ENCODE results near the gene FAM78B. TPM values are rescaled to one million over a fixed set of nuclear protein-coding genes. Genes with fewer than 3 reads are reported as not detected.

Gene FAM78B
- total RNA-seq, 1 donor from 2014 or later = 1.9 TPM

DNA sequence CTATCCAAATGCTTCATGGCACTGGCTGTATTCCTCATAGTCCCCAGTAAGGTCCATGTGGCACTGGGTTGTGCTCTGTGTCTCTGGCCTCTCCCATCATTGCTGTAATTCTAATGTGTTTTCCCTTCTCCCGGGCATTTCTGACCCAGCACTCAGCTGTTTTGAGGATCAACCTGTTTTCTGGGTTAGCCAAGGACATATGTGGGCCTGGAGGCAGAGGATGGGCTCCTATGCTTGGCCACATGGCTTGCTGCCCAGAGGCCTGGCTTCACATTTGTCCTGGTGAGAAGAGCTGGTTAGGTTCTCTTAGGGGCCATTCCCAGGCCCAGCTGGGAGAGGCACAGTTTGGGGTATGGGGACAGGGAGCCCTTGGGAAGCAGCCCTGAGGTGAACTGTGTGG, 103.1 kb downstream of the FAM78B start:
- H3K4me1 Mint-ChIP-seq = no peaks in the 10 kb centered on the region
- no peaks in the 10 kb centered on the region for H3K36me3 Mint-ChIP-seq (ENCODE audit: low read depth)
- intact Hi-C loops (cut with micrococcal nuclease) = no loop called here
- no peak overlapping the region for H3K27ac Mint-ChIP-seq
- H3K9me3 Mint-ChIP-seq = no peaks in the 10 kb centered on the region
- no peak for DNase-seq
- H3K4me3 Mint-ChIP-seq = no peak overlapping the region
- no peaks in the 10 kb centered on the region for H3K27me3 Mint-ChIP-seq

DNA sequence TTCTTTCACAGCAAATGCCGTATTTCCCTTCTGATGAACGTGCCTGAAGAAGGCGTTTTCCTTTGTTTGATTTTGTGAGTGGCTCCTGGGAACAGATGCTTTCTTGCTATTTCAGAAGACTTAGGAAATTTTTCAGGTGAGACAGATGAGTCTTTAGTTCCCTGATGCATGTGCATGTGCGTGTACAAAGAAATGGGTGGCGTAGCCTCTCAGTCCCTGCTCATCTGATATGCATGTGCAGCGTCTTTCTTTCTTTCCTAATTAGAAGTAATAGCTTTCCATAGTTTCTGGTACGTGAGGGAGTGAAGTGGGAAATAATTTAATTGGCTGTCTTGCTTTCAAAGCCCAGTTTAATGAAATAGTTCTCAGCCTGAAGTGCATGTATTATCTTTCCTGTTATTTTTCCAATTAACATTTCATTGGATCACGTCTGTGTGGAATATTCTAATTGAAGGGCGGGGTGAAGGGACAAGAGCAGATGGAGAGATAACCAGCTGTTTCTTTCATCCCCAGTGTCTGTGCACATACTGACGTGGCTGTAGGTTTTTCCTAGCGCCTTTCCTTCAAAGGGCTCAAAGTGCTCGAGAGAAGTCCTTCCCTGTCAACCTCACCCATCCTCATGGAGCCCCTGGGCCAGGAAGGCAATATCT, 104.3 kb downstream of the FAM78B start:
- Mint-ChIP-seq H3K4me3 (no peak overlapping the region), H3K9me3 (no peaks in the 10 kb centered on the region), H3K27ac (no peak overlapping the region), H3K27me3 (no peaks in the 10 kb centered on the region), H3K36me3 (ENCODE audit: low read depth) (no peaks in the 10 kb centered on the region), H3K4me1 (no peaks in the 10 kb centered on the region)
- no peak for DNase-seq
- intact Hi-C loops (cut with micrococcal nuclease) = no loop called here

DNA sequence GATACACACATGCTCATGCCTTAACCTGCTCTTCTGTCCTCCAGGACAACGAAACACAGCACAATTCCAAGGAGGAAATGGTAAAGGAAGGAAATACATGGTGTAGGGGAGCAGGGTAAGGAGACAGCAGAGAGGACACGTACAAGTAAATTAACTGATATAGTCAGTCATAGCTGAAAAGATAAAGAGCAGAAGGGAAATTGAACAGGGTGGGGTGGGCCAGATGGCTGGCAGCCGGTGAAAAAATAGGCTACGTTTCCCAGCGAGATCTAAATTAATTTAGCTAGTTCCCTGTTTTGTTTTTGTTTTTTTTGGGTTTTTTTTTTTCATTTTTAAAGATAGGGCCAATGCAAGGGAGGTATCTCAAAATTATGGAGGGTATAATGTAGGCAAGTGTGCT, 109.2 kb downstream of the FAM78B start:
- peaks cover 13% of the 10 kb centered on the region for H3K27me3 Mint-ChIP-seq
- H3K4me3 Mint-ChIP-seq = no peak overlapping the region
- no peaks in the 10 kb centered on the region for H3K9me3 Mint-ChIP-seq
- no peak for DNase-seq
- no peak overlapping the region for H3K27ac Mint-ChIP-seq
- intact Hi-C loops (cut with micrococcal nuclease) = no loop called here
- no peaks in the 10 kb centered on the region for H3K36me3 Mint-ChIP-seq (ENCODE audit: low read depth)
- no peaks in the 10 kb centered on the region for H3K4me1 Mint-ChIP-seq

DNA sequence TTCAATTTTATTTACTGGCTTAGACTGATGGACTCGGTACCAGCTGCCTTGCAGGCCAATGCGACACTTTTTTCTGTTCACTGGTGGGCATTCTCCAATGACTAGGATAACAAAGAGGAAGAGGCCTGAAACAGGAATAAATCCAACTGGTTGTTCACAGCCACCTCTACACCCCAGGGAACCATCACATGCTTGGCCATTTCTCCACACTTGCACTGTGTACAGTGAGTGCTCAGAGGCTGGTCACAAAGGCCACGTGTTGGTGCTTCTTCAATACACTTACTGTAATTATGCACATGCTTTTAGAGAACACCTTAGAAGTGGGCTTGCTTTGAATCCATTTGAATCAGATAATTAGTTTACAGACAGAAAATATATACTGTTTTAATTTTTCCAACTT, 113.4 kb downstream of the FAM78B start:
- Mint-ChIP-seq H3K36me3 (ENCODE audit: low read depth) (no peaks in the 10 kb centered on the region), H3K4me1 (no peaks in the 10 kb centered on the region), H3K27ac (no peak overlapping the region), H3K4me3 (no peak overlapping the region), H3K27me3 (peaks cover 13% of the 10 kb centered on the region), H3K9me3 (no peaks in the 10 kb centered on the region)
- intact Hi-C loops (cut with micrococcal nuclease) = no loop called here
- DNase-seq = no peak

GRCh38 chr1:166040202-166040997, 126.4 kb downstream of the FAM78B start:
- no peaks in the 10 kb centered on the region for H3K36me3 Mint-ChIP-seq (ENCODE audit: low read depth)
- H3K4me3 Mint-ChIP-seq = no peak overlapping the region
- H3K9me3 Mint-ChIP-seq = no peaks in the 10 kb centered on the region
- H3K27ac Mint-ChIP-seq = no peak overlapping the region
- H3K4me1 Mint-ChIP-seq = no peaks in the 10 kb centered on the region
- H3K27me3 Mint-ChIP-seq = peaks cover 4% of the 10 kb centered on the region
- DNase-seq = no peak
- intact Hi-C loops (cut with micrococcal nuclease) = no loop called here

DNA sequence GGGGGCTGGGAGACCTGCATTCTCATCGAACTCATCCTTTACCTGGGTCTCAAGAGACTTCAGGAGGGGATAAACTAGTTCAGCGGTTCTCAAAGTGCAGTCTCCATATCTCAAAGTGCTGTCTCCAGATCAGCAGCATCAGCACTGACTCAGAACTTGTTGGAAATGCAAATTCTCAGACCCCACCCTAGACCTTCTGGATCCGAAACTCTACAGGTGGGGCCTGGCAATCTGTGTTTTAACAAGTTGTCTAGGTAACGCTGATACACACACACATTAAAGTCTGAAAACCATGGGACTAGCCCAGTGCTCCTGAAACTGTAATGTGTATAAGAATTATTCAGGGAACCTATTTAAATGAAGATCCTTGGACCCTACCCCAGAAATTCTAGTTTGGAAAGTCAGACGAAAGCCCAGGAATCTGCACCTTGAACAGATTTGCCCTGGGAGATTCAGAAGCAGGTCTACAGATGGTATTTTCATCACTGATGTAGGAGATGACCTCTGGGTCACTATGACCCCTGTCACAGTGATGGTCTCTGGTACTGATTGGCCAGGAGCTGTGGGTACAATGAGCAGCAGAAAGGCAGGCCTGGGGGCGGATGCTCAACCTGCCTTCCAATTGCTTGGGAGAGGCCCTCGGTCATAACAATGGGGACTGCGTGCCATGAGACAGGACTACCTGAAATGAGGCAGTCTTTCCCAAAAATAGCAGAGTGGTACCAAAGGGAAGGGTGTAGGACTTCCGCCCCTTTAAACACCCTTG, 127.2 kb downstream of the FAM78B start:
- Mint-ChIP-seq H3K4me1 (no peaks in the 10 kb centered on the region), H3K27me3 (peaks cover 7% of the 10 kb centered on the region), H3K27ac (no peak overlapping the region), H3K4me3 (no peak overlapping the region), H3K9me3 (no peaks in the 10 kb centered on the region), H3K36me3 (ENCODE audit: low read depth) (no peaks in the 10 kb centered on the region)
- intact Hi-C loops (cut with micrococcal nuclease) = no loop called here
- no peak for DNase-seq

- DNase-seq = no peak
- Mint-ChIP-seq H3K4me1 (no peaks in the 10 kb centered on the region), H3K27ac (no peak overlapping the region), H3K36me3 (ENCODE audit: low read depth) (no peaks in the 10 kb centered on the region), H3K4me3 (no peak overlapping the region), H3K9me3 (no peaks in the 10 kb centered on the region), H3K27me3 (peaks cover 2% of the 10 kb centered on the region)
- intact Hi-C loops (cut with micrococcal nuclease) = no loop called here
These were observed 130.7 kb downstream of the FAM78B start for GRCh38 chr1:166036092-166036491.

GRCh38 chr1:166032572-166033371, 134.0 kb downstream of the FAM78B start:
- Mint-ChIP-seq H3K4me3 (no peak overlapping the region), H3K9me3 (no peaks in the 10 kb centered on the region), H3K27me3 (peaks cover 2% of the 10 kb centered on the region), H3K4me1 (no peaks in the 10 kb centered on the region), H3K27ac (no peak overlapping the region), H3K36me3 (ENCODE audit: low read depth) (no peaks in the 10 kb centered on the region)
- intact Hi-C loops (cut with micrococcal nuclease) = no loop called here
- no peak for DNase-seq

DNA sequence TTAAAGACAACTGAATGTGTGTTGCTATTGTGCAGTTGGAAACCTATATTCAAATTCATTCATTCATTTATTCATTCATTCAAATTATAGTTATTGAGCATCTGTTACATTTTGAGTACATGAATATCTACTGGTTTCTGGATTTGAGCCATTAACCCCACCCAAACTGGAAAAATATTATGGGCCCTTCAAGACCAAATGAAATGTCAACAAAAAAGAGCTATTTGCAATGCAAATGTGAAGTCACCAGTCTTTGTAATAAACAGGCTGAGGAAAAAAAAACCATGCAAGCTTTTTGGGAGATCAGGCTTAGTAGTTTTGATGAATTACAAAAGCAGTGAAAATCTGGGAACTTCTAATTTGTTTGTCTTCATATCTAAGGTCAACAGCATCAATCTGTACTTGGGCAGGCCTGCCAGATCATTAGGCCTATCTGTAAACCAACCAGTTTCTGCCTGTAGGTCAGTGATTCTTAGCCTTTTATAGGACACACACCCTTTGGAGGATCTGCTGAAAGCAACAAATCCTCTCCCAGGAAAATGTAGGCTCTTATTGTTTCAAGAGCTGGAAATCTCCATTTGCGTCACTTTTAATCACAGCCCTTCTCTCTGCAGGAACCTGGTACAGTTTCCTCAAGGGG, 134.7 kb downstream of the FAM78B start:
- Mint-ChIP-seq H3K9me3 (no peaks in the 10 kb centered on the region), H3K4me1 (no peaks in the 10 kb centered on the region), H3K36me3 (ENCODE audit: low read depth) (no peaks in the 10 kb centered on the region), H3K4me3 (no peak overlapping the region), H3K27me3 (peaks cover 6% of the 10 kb centered on the region), H3K27ac (no peak overlapping the region)
- intact Hi-C loops (cut with micrococcal nuclease) = no loop called here
- DNase-seq = no peak

DNA sequence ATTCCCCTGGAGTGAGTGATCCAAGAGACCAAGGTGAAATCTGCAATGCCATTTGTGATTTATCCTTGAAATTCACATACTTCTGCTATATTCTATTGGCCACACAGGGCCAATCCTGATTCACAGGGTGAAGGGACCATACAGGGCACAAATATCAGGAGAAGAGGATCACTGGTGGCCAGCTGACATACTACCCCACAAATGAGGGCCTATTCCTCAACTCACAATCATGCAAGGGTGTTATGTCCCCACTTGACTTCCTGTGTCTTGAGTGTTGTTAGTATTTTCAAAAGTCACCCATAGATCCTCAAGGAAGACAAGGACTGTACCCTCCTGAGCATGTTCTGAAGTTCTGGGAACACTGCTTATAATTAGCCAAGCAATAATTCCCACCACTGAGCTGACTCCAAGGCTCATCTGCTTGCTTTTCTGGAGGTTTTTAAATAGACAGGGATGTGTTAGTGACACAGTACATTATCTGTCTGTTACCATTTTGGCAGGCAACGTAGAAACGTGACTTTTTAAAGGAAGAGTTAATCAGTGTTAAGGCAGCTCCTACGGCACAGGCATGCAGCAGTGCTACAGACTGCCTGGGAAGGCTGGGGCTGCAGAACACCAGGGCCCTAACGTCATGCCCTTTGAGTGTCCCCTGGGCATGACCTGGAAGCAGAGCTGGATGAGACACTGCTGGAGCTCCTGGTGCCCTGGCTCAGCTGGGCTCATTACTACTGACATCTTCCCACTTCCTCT, 137.4 kb downstream of the FAM78B start:
- Mint-ChIP-seq H3K27ac (no peak overlapping the region), H3K36me3 (ENCODE audit: low read depth) (no peaks in the 10 kb centered on the region), H3K4me3 (no peak overlapping the region), H3K4me1 (no peaks in the 10 kb centered on the region), H3K9me3 (no peaks in the 10 kb centered on the region), H3K27me3 (peaks cover 19% of the 10 kb centered on the region)
- no peak for DNase-seq
- intact Hi-C loops (cut with micrococcal nuclease) = no loop called here

DNA sequence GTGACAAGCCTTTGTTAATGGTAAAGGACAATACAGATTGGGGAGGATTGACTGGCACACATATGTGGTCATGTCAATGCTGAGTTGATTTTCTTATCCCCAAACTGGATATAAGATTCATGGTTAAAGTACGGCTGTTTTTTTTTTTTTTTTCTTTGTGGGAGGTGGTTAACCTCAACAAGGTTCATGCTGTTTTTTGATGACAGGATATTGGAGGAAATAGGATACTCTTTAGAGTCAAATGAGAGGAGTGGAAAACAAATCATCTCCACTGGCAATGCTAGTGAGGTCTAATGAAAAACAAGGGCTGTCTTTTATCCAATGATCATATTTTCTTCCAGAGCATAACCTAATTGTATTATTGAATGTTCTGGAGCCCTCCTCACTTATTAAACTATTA, 140.2 kb downstream of the FAM78B start:
- Mint-ChIP-seq H3K27ac (no peak overlapping the region), H3K9me3 (no peaks in the 10 kb centered on the region), H3K4me1 (no peaks in the 10 kb centered on the region), H3K27me3 (peaks cover 30% of the 10 kb centered on the region), H3K4me3 (no peak overlapping the region), H3K36me3 (ENCODE audit: low read depth) (no peaks in the 10 kb centered on the region)
- DNase-seq = no peak
- intact Hi-C loops (cut with micrococcal nuclease) = no loop called here

GRCh38 chr1:166026143-166026542, 140.7 kb downstream of the FAM78B start:
- DNase-seq = no peak
- Mint-ChIP-seq H3K4me3 (no peak overlapping the region), H3K27me3 (peaks cover 30% of the 10 kb centered on the region), H3K36me3 (ENCODE audit: low read depth) (no peaks in the 10 kb centered on the region), H3K27ac (no peak overlapping the region), H3K4me1 (no peaks in the 10 kb centered on the region), H3K9me3 (no peaks in the 10 kb centered on the region)
- intact Hi-C loops (cut with micrococcal nuclease) = no loop called here

- no peaks in the 10 kb centered on the region for H3K9me3 Mint-ChIP-seq
- no peaks in the 10 kb centered on the region for H3K4me1 Mint-ChIP-seq
- no peak overlapping the region for H3K4me3 Mint-ChIP-seq
These were observed 146.6 kb downstream of the FAM78B start for GRCh38 chr1:166020210-166020609.

More at GRCh38 chr1:166020210-166020609, 146.6 kb downstream of the FAM78B start:
- H3K27me3 Mint-ChIP-seq = peaks cover 24% of the 10 kb centered on the region
- H3K27ac Mint-ChIP-seq = no peak overlapping the region
- no peak for DNase-seq
- intact Hi-C loops (cut with micrococcal nuclease) = no loop called here
- no peaks in the 10 kb centered on the region for H3K36me3 Mint-ChIP-seq (ENCODE audit: low read depth)

Data from activated CD4-positive, alpha-beta T cell treated with anti-CD3 and anti-CD28 coated beads, Interleukin-2, amount 10 ng/mL, durations not matched to agents 24 days and 14 days (primary cell).